Measurements from ENCODE around the gene IPMK. TPM values are rescaled to one million over a fixed set of nuclear protein-coding genes. Genes with fewer than 3 reads are reported as not detected.

IPMK gene
- total and polyA plus RNA-seq, 2 experiments from 2014 or later: 5.5 to 17.8 TPM

DNA sequence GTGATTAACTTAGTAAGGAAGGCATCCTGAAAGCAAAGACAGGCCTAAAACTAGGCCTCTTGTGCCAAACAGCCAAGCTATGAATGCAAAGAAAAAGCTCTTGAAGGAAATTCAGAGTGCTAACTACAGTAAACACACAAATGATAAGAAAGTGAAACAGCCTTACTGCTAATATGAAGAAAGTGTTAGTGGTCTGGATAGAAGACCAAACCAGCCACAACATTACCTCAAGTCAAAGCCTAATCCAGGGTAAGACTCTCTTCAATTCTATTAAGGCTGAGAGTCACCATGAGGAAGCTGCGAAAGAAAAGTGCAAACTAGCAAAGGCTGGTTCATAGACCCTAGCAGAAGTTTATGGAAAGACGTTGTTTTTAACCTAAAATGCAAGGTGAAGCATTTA, 66.0 kb downstream of the IPMK start:
- ATAC-seq (no peak), DNase-seq (ENCODE audit: low spot score) (no peak)
- no peaks in the 10 kb centered on the region for H3K4me1 ChIP-seq (ENCODE audit: insufficient read depth)
- H3K4me3 ChIP-seq: no peak overlapping the region
- H3K4me1 Mint-ChIP-seq: no peaks in the 10 kb centered on the region
- no peaks in the 10 kb centered on the region for H3K27me3 Mint-ChIP-seq (ENCODE audit: insufficient read depth, low read depth, poor library complexity)
- H3K27ac ChIP-seq (ENCODE audit: low read depth): no peak overlapping the region
- TF ChIP-seq EZH2phosphoT487 (IDR thresholded peaks at IDR 0.05; ENCODE audit: unreplicated experiment) (no peak), JUNB (IDR thresholded peaks at IDR 0.05; ENCODE audit: unreplicated experiment) (no peak), STAT1 (IDR thresholded peaks at IDR 0.05; ENCODE audit: unreplicated experiment) (no peak), CTCF (conservative IDR thresholded peaks at IDR 0.05; ENCODE audit: low read depth in 2 of 2) (no peak), ZNF114 (CRISPR knock-in tag; IDR thresholded peaks at IDR 0.05) (no peak), ZNF331 (CRISPR knock-in tag; IDR thresholded peaks at IDR 0.05; ENCODE audit: low read depth) (no peak), CREB1 (CRISPR knock-in tag; IDR thresholded peaks at IDR 0.05; ENCODE audit: low read depth) (no peak)
- TF ChIP-seq, protein P1, sequence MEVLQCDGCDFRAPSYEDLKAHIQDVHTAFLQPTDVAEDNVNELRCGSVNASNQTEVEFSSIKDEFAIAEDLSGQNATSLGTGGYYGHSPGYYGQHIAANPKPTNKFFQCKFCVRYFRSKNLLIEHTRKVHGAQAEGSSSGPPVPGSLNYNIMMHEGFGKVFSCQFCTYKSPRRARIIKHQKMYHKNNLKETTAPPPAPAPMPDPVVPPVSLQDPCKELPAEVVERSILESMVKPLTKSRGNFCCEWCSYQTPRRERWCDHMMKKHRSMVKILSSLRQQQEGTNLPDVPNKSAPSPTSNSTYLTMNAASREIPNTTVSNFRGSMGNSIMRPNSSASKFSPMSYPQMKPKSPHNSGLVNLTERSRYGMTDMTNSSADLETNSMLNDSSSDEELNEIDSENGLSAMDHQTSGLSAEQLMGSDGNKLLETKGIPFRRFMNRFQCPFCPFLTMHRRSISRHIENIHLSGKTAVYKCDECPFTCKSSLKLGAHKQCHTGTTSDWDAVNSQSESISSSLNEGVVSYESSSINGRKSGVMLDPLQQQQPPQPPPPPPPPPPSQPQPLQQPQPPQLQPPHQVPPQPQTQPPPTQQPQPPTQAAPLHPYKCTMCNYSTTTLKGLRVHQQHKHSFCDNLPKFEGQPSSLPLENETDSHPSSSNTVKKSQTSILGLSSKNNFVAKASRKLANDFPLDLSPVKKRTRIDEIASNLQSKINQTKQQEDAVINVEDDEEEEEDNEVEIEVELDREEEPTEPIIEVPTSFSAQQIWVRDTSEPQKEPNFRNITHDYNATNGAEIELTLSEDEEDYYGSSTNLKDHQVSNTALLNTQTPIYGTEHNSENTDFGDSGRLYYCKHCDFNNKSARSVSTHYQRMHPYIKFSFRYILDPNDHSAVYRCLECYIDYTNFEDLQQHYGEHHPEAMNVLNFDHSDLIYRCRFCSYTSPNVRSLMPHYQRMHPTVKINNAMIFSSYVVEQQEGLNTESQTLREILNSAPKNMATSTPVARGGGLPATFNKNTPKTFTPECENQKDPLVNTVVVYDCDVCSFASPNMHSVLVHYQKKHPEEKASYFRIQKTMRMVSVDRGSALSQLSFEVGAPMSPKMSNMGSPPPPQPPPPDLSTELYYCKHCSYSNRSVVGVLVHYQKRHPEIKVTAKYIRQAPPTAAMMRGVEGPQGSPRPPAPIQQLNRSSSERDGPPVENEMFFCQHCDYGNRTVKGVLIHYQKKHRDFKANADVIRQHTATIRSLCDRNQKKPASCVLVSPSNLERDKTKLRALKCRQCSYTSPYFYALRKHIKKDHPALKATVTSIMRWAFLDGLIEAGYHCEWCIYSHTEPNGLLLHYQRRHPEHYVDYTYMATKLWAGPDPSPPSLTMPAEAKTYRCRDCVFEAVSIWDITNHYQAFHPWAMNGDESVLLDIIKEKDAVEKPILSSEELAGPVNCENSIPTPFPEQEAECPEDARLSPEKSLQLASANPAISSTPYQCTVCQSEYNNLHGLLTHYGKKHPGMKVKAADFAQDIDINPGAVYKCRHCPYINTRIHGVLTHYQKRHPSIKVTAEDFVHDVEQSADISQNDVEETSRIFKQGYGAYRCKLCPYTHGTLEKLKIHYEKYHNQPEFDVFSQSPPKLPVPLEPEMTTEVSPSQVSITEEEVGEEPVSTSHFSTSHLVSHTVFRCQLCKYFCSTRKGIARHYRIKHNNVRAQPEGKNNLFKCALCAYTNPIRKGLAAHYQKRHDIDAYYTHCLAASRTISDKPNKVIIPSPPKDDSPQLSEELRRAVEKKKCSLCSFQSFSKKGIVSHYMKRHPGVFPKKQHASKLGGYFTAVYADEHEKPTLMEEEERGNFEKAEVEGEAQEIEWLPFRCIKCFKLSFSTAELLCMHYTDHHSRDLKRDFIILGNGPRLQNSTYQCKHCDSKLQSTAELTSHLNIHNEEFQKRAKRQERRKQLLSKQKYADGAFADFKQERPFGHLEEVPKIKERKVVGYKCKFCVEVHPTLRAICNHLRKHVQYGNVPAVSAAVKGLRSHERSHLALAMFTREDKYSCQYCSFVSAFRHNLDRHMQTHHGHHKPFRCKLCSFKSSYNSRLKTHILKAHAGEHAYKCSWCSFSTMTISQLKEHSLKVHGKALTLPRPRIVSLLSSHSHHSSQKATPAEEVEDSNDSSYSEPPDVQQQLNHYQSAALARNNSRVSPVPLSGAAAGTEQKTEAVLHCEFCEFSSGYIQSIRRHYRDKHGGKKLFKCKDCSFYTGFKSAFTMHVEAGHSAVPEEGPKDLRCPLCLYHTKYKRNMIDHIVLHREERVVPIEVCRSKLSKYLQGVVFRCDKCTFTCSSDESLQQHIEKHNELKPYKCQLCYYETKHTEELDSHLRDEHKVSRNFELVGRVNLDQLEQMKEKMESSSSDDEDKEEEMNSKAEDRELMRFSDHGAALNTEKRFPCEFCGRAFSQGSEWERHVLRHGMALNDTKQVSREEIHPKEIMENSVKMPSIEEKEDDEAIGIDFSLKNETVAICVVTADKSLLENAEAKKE (CRISPR knock-in tag; IDR thresholded peaks at IDR 0.05): no peak
- H4K20me1 ChIP-seq (replicated peaks; ENCODE audit: insufficient read depth): no peaks in the 10 kb centered on the region
- no peaks in the 10 kb centered on the region for H3K9me2 ChIP-seq (ENCODE audit: insufficient read depth)
- no peaks in the 10 kb centered on the region for H3K9me3 Mint-ChIP-seq
- H3K4me3 Mint-ChIP-seq: no peak overlapping the region
- H3K4me2 ChIP-seq: no peak overlapping the region
- no peaks in the 10 kb centered on the region for H3K79me2 ChIP-seq (replicated peaks; ENCODE audit: insufficient read depth)
- H3K27me3 ChIP-seq (ENCODE audit: insufficient read depth): no peaks in the 10 kb centered on the region
- no peaks in the 10 kb centered on the region for H3F3A ChIP-seq (replicated peaks; ENCODE audit: low read depth)
- H3K36me3 Mint-ChIP-seq (ENCODE audit: low read depth): no peaks in the 10 kb centered on the region
- no peak overlapping the region for H2AFZ ChIP-seq
- H3K36me3 ChIP-seq (ENCODE audit: insufficient read depth): no peaks in the 10 kb centered on the region
- H3K27ac Mint-ChIP-seq: no peak overlapping the region

All from GM23338 (cell line).